Hematopoietic multipotent progenitor cell treated with erythropoietin and hydrocortisone succinate and interleukin-3 and kit ligand, for 15 days (in vitro differentiated cells): ENCODE results near the gene TNFAIP8L1.

Experiments
- DNase-seq: peaks from one replicate; pipeline ENCODE4 v3.0.0-alpha.2; 2015; ENCODE audit warnings: low spot score

The TNFAIP8L1 gene

GRCh38 chr19:4650159-4650558, 10.8 kb downstream of the TNFAIP8L1 start:
- DNase-seq: no peak

- DNase-seq: no peak
These were observed 12.8 kb downstream of the TNFAIP8L1 start for GRCh38 chr19:4652075-4652474.

- no peak for DNase-seq
These were observed 14.6 kb downstream of the TNFAIP8L1 start for GRCh38 chr19:4653793-4654436.

- no peak for DNase-seq
These were observed 15.4 kb downstream of the TNFAIP8L1 start for GRCh38 chr19:4654437-4655361.

- no peak for DNase-seq
These were observed 16.8 kb downstream of the TNFAIP8L1 start for GRCh38 chr19:4656102-4656501.

GRCh38 chr19:4657262-4657661, 17.9 kb downstream of the TNFAIP8L1 start:
- no peak for DNase-seq

GRCh38 chr19:4657835-4658234, 18.5 kb downstream of the TNFAIP8L1 start:
- DNase-seq: no peak

- peak; percentile 67 for DNase-seq
These were observed 21.0 kb downstream of the TNFAIP8L1 start for GRCh38 chr19:4660181-4660791.

- DNase-seq: no peak
These were observed 21.7 kb downstream of the TNFAIP8L1 start for GRCh38 chr19:4660993-4661392.

GRCh38 chr19:4662020-4662695, 22.8 kb downstream of the TNFAIP8L1 start:
- DNase-seq: no peak

GRCh38 chr19:4662812-4663211, 23.5 kb downstream of the TNFAIP8L1 start:
- DNase-seq: no peak

- no peak for DNase-seq
These were observed 25.3 kb downstream of the TNFAIP8L1 start for GRCh38 chr19:4664642-4665041.

- peak; percentile 90 for DNase-seq
These were observed 30.6 kb downstream of the TNFAIP8L1 start, which contains the start of gene MYDGF for GRCh38 chr19:4669723-4670480. MYDGF (minus strand) TSS chr19:4670342; CDS start chr19:4670334, 8 bp downstream.

- DNase-seq: no peak
These were observed 32.0 kb downstream of the TNFAIP8L1 start for GRCh38 chr19:4671185-4671851.

GRCh38 chr19:4673216-4673615, 33.9 kb downstream of the TNFAIP8L1 start:
- no peak for DNase-seq

GRCh38 chr19:4673726-4674125, 34.4 kb downstream of the TNFAIP8L1 start:
- no peak for DNase-seq

- DNase-seq: no peak
These were observed 36.0 kb downstream of the TNFAIP8L1 start for GRCh38 chr19:4675346-4675745.

- DNase-seq: peak; percentile 47
These were observed 37.8 kb downstream of the TNFAIP8L1 start for GRCh38 chr19:4676955-4677731.

GRCh38 chr19:4678881-4679790, 39.8 kb downstream of the TNFAIP8L1 start:
- DNase-seq: peak; percentile 35
